Activated CD8-positive, alpha-beta T cell treated with anti-CD3 and anti-CD28 coated beads, Interleukin-2, amount 10 ng/mL, durations not matched to agents 7 days and 5 days (primary cell): ENCODE data around the gene RYR3. TPM values are rescaled to one million over a fixed set of nuclear protein-coding genes. Genes with fewer than 3 reads are reported as not detected.

Experiments used
- ATAC-seq: fragments of 150-1000 bp; cut with Tn5 transposase; one replicate; pipeline ENCODE4 v1.10.0; 2021; ENCODE audit warnings: moderate library complexity
- CTCF ChIA-PET: fragments of 350-600 bp; sonication (Branson Sonifier 250); formaldehyde crosslinking; loops from one replicate; lab custom pipeline; 2021; ENCODE audit warnings: antibody characterized with exemption; lab: Charles Lee
- POLR2A ChIA-PET: fragments of 350-600 bp; sonication (Branson Sonifier 250); formaldehyde crosslinking; loops from one replicate; lab custom pipeline; 2021; ENCODE audit warnings: antibody characterized with exemption; lab: Charles Lee
- DNase-seq: peaks from one replicate; pipeline ENCODE4 v3.0.0-alpha.2; 2020
- H3K27ac Mint-ChIP-seq: one replicate; pipeline ENCODE4 v1.8.0; 2021; ENCODE audit warnings: mild to moderate bottlenecking, mixed read lengths
- H3K27me3 Mint-ChIP-seq: one replicate; pipeline ENCODE4 v1.8.0; 2021; ENCODE audit warnings: low read depth, mixed read lengths
- H3K36me3 Mint-ChIP-seq: one replicate; pipeline ENCODE4 v1.8.0; 2021; ENCODE audit warnings: low read depth, mixed read lengths
- H3K4me1 Mint-ChIP-seq: one replicate; pipeline ENCODE4 v1.8.0; 2021; ENCODE audit warnings: low read depth, mixed read lengths
- H3K4me3 Mint-ChIP-seq: one replicate; pipeline ENCODE4 v1.8.0; 2021; ENCODE audit warnings: mild to moderate bottlenecking, mixed read lengths
- H3K9me3 Mint-ChIP-seq: one replicate; pipeline ENCODE4 v1.8.0; 2022; ENCODE audit warnings: mixed read lengths; ENCODE audit not compliant: insufficient read depth
- total RNA-seq, 2 experiments: library from RNA; stranded (reverse); gene quantifications; one replicate each; pipeline ENCODE4 v1.2.3, GENCODE V29; 2021

The RYR3 gene
- total RNA-seq, 2 experiments from 2014 or later = not detected

- ChIA-PET CTCF (no interaction called here), POLR2A (no interaction called here)
- DNase-seq = no peak
- no peak for ATAC-seq
- Mint-ChIP-seq H3K4me3 (no peak overlapping the region), H3K27me3 (peaks cover 9% of the 10 kb centered on the region), H3K9me3 (no peaks in the 10 kb centered on the region), H3K4me1 (no peaks in the 10 kb centered on the region), H3K27ac (no peak overlapping the region), H3K36me3 (no peaks in the 10 kb centered on the region)
Measured at GRCh38 chr15:33675246-33675645, 364.5 kb downstream of the RYR3 start.

- Mint-ChIP-seq H3K27ac (no peak overlapping the region), H3K9me3 (no peaks in the 10 kb centered on the region), H3K27me3 (peaks cover 9% of the 10 kb centered on the region), H3K4me1 (no peaks in the 10 kb centered on the region), H3K4me3 (no peak overlapping the region), H3K36me3 (no peaks in the 10 kb centered on the region)
- DNase-seq (no peak), ATAC-seq (no peak)
- POLR2A ChIA-PET = no interaction called here
- CTCF ChIA-PET = no interaction called here
Measured at GRCh38 chr15:33677238-33677830, 366.6 kb downstream of the RYR3 start.

DNA sequence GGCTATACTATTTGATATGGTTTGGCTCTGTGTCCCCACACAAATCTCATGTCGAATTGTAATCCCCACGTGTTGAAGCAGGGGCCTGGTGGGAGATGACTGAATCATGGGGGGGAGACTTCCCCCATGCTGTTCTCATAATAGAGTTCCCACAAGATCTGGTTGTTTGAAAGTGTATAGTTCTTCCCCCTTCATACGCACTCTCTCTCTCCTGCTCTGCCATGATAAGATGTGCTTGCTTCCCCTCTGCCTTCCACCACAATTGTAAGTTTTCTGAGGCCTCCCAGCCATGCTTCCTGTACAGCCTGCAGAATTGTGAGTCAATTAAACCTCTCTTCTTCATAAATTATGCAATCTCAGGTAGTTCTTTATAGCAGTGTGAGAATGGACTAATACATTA, 367.4 kb downstream of the RYR3 start:
- ChIA-PET CTCF (no interaction called here), POLR2A (no interaction called here)
- Mint-ChIP-seq H3K36me3 (no peaks in the 10 kb centered on the region), H3K27ac (no peak overlapping the region), H3K27me3 (peaks cover 7% of the 10 kb centered on the region), H3K4me3 (no peak overlapping the region), H3K4me1 (no peaks in the 10 kb centered on the region), H3K9me3 (no peaks in the 10 kb centered on the region)
- DNase-seq (no peak), ATAC-seq (no peak)

- ATAC-seq = no peak
- Mint-ChIP-seq H3K27ac (no peak overlapping the region), H3K36me3 (no peaks in the 10 kb centered on the region), H3K9me3 (no peaks in the 10 kb centered on the region), H3K4me3 (no peak overlapping the region), H3K27me3 (peaks cover 7% of the 10 kb centered on the region), H3K4me1 (no peaks in the 10 kb centered on the region)
- DNase-seq = no peak
- ChIA-PET CTCF (no interaction called here), POLR2A (no interaction called here)
Measured at GRCh38 chr15:33678602-33679001, 367.8 kb downstream of the RYR3 start.

DNA sequence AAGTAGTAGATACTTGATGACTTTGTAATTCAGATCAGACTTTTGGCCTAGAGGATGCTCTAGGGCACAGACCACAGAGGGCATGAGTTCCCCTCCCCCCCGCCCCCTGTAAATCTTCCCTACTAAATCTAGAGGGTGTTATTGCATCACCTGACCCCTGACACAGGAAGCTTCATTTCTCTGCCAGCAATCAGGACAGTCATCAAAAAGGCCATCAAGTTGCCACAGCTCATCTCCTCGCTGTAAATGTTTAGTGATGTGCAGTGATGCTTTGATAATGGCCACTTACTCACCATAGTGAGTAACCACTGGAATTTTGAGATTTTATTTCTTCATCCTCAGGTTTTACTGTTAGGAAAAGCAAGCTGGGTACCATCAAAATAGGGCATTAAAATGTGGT, 368.3 kb downstream of the RYR3 start:
- POLR2A ChIA-PET = no interaction called here
- DNase-seq (no peak), ATAC-seq (no peak)
- Mint-ChIP-seq H3K4me1 (no peaks in the 10 kb centered on the region), H3K27ac (no peak overlapping the region), H3K4me3 (no peak overlapping the region), H3K36me3 (no peaks in the 10 kb centered on the region), H3K27me3 (peaks cover 7% of the 10 kb centered on the region), H3K9me3 (no peaks in the 10 kb centered on the region)
- CTCF ChIA-PET = no interaction called here

GRCh38 chr15:33680336-33680735, 369.6 kb downstream of the RYR3 start:
- H3K36me3 Mint-ChIP-seq = no peaks in the 10 kb centered on the region
- ChIA-PET CTCF (interaction anchor here (2.5 kb wide), 1 partner anchor 20 kb away, joined by 9 read pairs; no protein-coding TSS in a partner anchor), POLR2A (no interaction called here)
- no peak overlapping the region for H3K27ac Mint-ChIP-seq
- H3K4me1 Mint-ChIP-seq = no peaks in the 10 kb centered on the region
- no peak for DNase-seq
- H3K4me3 Mint-ChIP-seq = no peak overlapping the region
- peaks cover 7% of the 10 kb centered on the region for H3K27me3 Mint-ChIP-seq
- no peak for ATAC-seq
- H3K9me3 Mint-ChIP-seq = no peaks in the 10 kb centered on the region

GRCh38 chr15:33693166-33693800, 382.5 kb downstream of the RYR3 start:
- POLR2A ChIA-PET = no interaction called here
- CTCF ChIA-PET = no interaction called here
- DNase-seq (no peak), ATAC-seq (no peak)
- no peaks in the 10 kb centered on the region for H3K4me1 Mint-ChIP-seq
- no peak overlapping the region for H3K4me3 Mint-ChIP-seq
- H3K27ac Mint-ChIP-seq = no peak overlapping the region
- no peaks in the 10 kb centered on the region for H3K36me3 Mint-ChIP-seq
- no peaks in the 10 kb centered on the region for H3K27me3 Mint-ChIP-seq
- H3K9me3 Mint-ChIP-seq = no peaks in the 10 kb centered on the region

- POLR2A ChIA-PET = no interaction called here
Measured at GRCh38 chr15:33698126-33698525, 387.4 kb downstream of the RYR3 start.

GRCh38 chr15:33699145-33699544, 388.4 kb downstream of the RYR3 start:
- no peak overlapping the region for H3K4me3 Mint-ChIP-seq
- POLR2A ChIA-PET = no interaction called here
- no peak for ATAC-seq
- H3K9me3 Mint-ChIP-seq = no peaks in the 10 kb centered on the region
- CTCF ChIA-PET = no interaction called here
- no peaks in the 10 kb centered on the region for H3K4me1 Mint-ChIP-seq
- no peak for DNase-seq
- no peak overlapping the region for H3K27ac Mint-ChIP-seq
- no peaks in the 10 kb centered on the region for H3K27me3 Mint-ChIP-seq
- no peaks in the 10 kb centered on the region for H3K36me3 Mint-ChIP-seq

More at GRCh38 chr15:33698126-33698525, 387.4 kb downstream of the RYR3 start:
- H3K4me1 Mint-ChIP-seq = no peaks in the 10 kb centered on the region
- H3K36me3 Mint-ChIP-seq = no peaks in the 10 kb centered on the region
- no peaks in the 10 kb centered on the region for H3K9me3 Mint-ChIP-seq
- DNase-seq = no peak
- no peak overlapping the region for H3K27ac Mint-ChIP-seq
- ATAC-seq = no peak
- H3K4me3 Mint-ChIP-seq = no peak overlapping the region
- CTCF ChIA-PET = no interaction called here
- no peaks in the 10 kb centered on the region for H3K27me3 Mint-ChIP-seq

DNA sequence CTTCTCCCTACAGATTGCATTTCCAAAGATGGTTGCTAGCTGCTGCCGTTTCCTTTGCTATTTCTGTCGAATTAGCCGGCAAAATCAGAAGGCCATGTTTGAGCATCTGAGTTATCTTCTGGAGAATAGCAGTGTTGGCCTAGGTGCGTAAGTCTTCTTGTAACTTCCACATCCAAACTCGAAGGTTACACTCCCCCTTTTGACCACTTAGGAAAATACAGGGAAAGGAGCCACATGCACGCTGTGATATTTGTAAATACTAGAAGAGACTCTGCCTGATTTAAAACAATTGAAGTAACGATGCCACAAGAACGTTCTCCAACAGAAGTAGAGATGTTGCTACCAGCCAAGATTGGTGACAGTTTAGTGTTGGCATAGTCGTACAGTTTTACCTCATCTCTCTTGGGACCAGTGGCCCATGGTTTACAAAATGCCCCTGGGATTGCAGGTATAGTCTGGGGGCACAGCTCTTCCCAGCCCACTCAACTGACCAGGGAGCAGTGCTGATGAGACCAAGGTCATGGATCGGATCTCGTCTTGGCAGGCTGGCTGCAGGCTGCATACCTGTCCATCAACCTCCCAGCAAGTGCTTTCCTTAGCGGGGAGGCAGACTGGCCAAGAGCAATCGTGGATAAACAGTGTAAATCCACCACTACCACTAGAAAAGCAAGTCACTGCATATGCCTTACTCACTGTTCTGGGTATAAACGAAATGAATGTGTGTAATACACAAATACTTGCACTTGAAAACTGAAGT, 389.1 kb downstream of the RYR3 start:
- POLR2A ChIA-PET = no interaction called here
- Mint-ChIP-seq H3K27me3 (no peaks in the 10 kb centered on the region), H3K9me3 (no peaks in the 10 kb centered on the region), H3K4me3 (no peak overlapping the region), H3K27ac (no peak overlapping the region), H3K4me1 (no peaks in the 10 kb centered on the region), H3K36me3 (no peaks in the 10 kb centered on the region)
- ATAC-seq = no peak
- no peak for DNase-seq
- CTCF ChIA-PET = interaction anchor here (0.7 to 2.4 kb wide), 24 partner anchors 9 to 1037 kb away, joined by 3 to 46 read pairs (median 5); partner anchors contain the start of gene KATNBL1

- ChIA-PET CTCF (interaction anchor here (0.7 to 2.4 kb wide), 28 partner anchors 8 to 1038 kb away, joined by 3 to 46 read pairs (median 4); partner anchors contain the start of gene KATNBL1), POLR2A (no interaction called here)
- peak; percentile 80 for ATAC-seq
- no peak overlapping the region for H3K27ac Mint-ChIP-seq
- no peak overlapping the region for H3K4me3 Mint-ChIP-seq
- H3K27me3 Mint-ChIP-seq = no peaks in the 10 kb centered on the region
- DNase-seq = peak; percentile 65
- H3K36me3 Mint-ChIP-seq = no peaks in the 10 kb centered on the region
- H3K4me1 Mint-ChIP-seq = no peaks in the 10 kb centered on the region
- H3K9me3 Mint-ChIP-seq = no peaks in the 10 kb centered on the region
Measured at GRCh38 chr15:33700695-33701303, 390.0 kb downstream of the RYR3 start.

GRCh38 chr15:33701304-33701696, 390.5 kb downstream of the RYR3 start:
- no peak overlapping the region for H3K4me3 Mint-ChIP-seq
- ATAC-seq = no peak
- H3K4me1 Mint-ChIP-seq = no peaks in the 10 kb centered on the region
- ChIA-PET CTCF (interaction anchor here (0.7 to 2.4 kb wide), 24 partner anchors 8 to 1038 kb away, joined by 3 to 46 read pairs (median 5); partner anchors contain the start of gene KATNBL1), POLR2A (no interaction called here)
- H3K27ac Mint-ChIP-seq = no peak overlapping the region
- H3K36me3 Mint-ChIP-seq = no peaks in the 10 kb centered on the region
- no peak for DNase-seq
- no peaks in the 10 kb centered on the region for H3K27me3 Mint-ChIP-seq
- no peaks in the 10 kb centered on the region for H3K9me3 Mint-ChIP-seq
